ENCODE measurements around the gene LARP1. TPM values are rescaled to one million over a fixed set of nuclear protein-coding genes. Genes with fewer than 3 reads are reported as not detected.
"Not testable (repeated sequence)": the region's sequence is repeated elsewhere in the genome, so short reads cannot be mapped to it uniquely, and the experiment has no call there.

The LARP1 gene
- total and polyA plus RNA-seq, 2 donors (not counting 1 experiment from before 2014, with no cell fraction given) = 59.6 to 150 TPM

GRCh38 chr5:154831451-154831850 is 76.3 kb downstream of the LARP1 start:
- POLR2A ChIA-PET = no interaction called here
- Histone ChIP-seq H3K4me1 (ENCODE audit: control insufficient read depth in 2 of 2, insufficient read depth in 2 of 2, low read length in 2 of 2) (peaks cover 0 to 16% of the 10 kb centered on the region in 2 donors), H3K9me3 (ENCODE audit: control extremely low read depth in 1 of 3, control insufficient read depth in 2 of 3, insufficient read depth in 1 of 3, low read length in 2 of 3) (no peaks in the 10 kb centered on the region), H4K20me1 (ENCODE audit: control insufficient read depth, insufficient read depth, low read length, poor library complexity, severe bottlenecking) (no peaks in the 10 kb centered on the region), H3K27ac (ENCODE audit: low read length in 2 of 2) (no peak overlapping the region), H3K79me2 (ENCODE audit: control insufficient read depth, insufficient read depth, low read length) (no peaks in the 10 kb centered on the region), H3K36me3 (replicated peaks in 1 of 2; ENCODE audit: control extremely low read depth in 1 of 2, control insufficient read depth in 1 of 2, extremely low read depth in 1 of 2, insufficient read depth in 2 of 2, low read length in 1 of 2) (no peaks in the 10 kb centered on the region), H3K4me3 (ENCODE audit: control extremely low read depth in 1 of 5, extremely low read depth in 1 of 5, insufficient read depth in 1 of 5, low read depth in 2 of 5, low read length in 4 of 5) (no peak overlapping the region), H3K27me3 (replicated peaks in 1 of 4; ENCODE audit: control extremely low read depth in 1 of 4, control insufficient read depth in 3 of 4, insufficient read depth in 4 of 4, low read length in 3 of 4) (no peaks in the 10 kb centered on the region), H3K4me2 (replicated peaks; ENCODE audit: low read depth, low read length, poor library complexity, severe bottlenecking) (no peak overlapping the region), H2AFZ (ENCODE audit: insufficient read depth, low read depth, low read length, poor library complexity, severe bottlenecking) (no peak overlapping the region), H3K9ac (ENCODE audit: low read length) (no peak overlapping the region)
- intact Hi-C loops (cut with micrococcal nuclease) = no loop called here
- Mint-ChIP-seq H3K27ac (no peak overlapping the region), H3K27me3 (no peaks in the 10 kb centered on the region), H3K4me3 (no peak overlapping the region), H3K9me3 (ENCODE audit: insufficient read depth) (no peaks in the 10 kb centered on the region), H3K4me1 (peaks cover 14% of the 10 kb centered on the region)
- CTCF ChIA-PET = no interaction called here
- TF ChIP-seq CTCF (IDR thresholded peaks at IDR 0.05) (no peak), EZH2 (IDR thresholded peaks at IDR 0.05; ENCODE audit: borderline replicate concordance, insufficient read depth, low read depth, low read length, poor library complexity, severe bottlenecking) (no peak)
- DNase-seq (no peak), ATAC-seq (ENCODE audit: low read depth) (no peak)
- WGBS (ENCODE audit: insufficient coverage) = 96% methylated on average over 3 of the region's 7 CpGs

- H4K20me1 ChIP-seq (ENCODE audit: control insufficient read depth, insufficient read depth, low read length, poor library complexity, severe bottlenecking); H3K36me3 ChIP-seq (replicated peaks in 1 of 2; ENCODE audit: control extremely low read depth in 1 of 2, control insufficient read depth in 1 of 2, extremely low read depth in 1 of 2, insufficient read depth in 2 of 2, low read length in 1 of 2); H3K9ac ChIP-seq (ENCODE audit: low read length); H3K4me2 ChIP-seq (replicated peaks; ENCODE audit: low read depth, low read length, poor library complexity, severe bottlenecking); H3K9me3 Mint-ChIP-seq (ENCODE audit: insufficient read depth); ATAC-seq (ENCODE audit: low read depth); H3K27me3 ChIP-seq (replicated peaks in 1 of 4; ENCODE audit: control extremely low read depth in 1 of 4, control insufficient read depth in 3 of 4, insufficient read depth in 4 of 4, low read length in 3 of 4); H3K27me3 Mint-ChIP-seq; H3K27ac Mint-ChIP-seq; intact Hi-C loops (cut with micrococcal nuclease); H3K27ac ChIP-seq (ENCODE audit: low read length in 2 of 2); DNase-seq; CTCF ChIA-PET; POLR2A ChIA-PET; H2AFZ ChIP-seq (ENCODE audit: insufficient read depth, low read depth, low read length, poor library complexity, severe bottlenecking); H3K4me3 ChIP-seq (ENCODE audit: control extremely low read depth in 1 of 5, extremely low read depth in 1 of 5, insufficient read depth in 1 of 5, low read depth in 2 of 5, low read length in 4 of 5); H3K79me2 ChIP-seq (ENCODE audit: control insufficient read depth, insufficient read depth, low read length); H3K4me3 Mint-ChIP-seq; H3K9me3 ChIP-seq (ENCODE audit: control extremely low read depth in 1 of 3, control insufficient read depth in 2 of 3, insufficient read depth in 1 of 3, low read length in 2 of 3): not testable (repeated sequence)
- WGBS (ENCODE audit: insufficient coverage) = 100% methylated on average over 2 of the region's 3 CpGs
- H3K4me1 Mint-ChIP-seq = peaks cover 14% of the 10 kb centered on the region
- H3K4me1 ChIP-seq (ENCODE audit: control insufficient read depth in 2 of 2, insufficient read depth in 2 of 2, low read length in 2 of 2) = peaks cover 0 to 16% of the 10 kb centered on the region in 2 donors
Measured at GRCh38 chr5:154832804-154833203, 77.6 kb downstream of the LARP1 start.
